ENCODE measurements around the gene DUS2.
A peak's percentile ranks its signal among the peaks of the same experiment; 100 is the strongest.

DUS2 gene

GRCh38 chr16:67982011-67982696 lies 40.9 kb upstream of the DUS2 start:
- TF ChIP-seq CTCF (IDR thresholded peaks at IDR 0.05) (no peak), ZFX (IDR thresholded peaks at IDR 0.05; ENCODE audit: borderline replicate concordance) (no peak)
- H3K27ac ChIP-seq: peak overlapping the region; percentile 69

- no peak overlapping the region for H3K27ac ChIP-seq
- no peak for TF ChIP-seq ZFX (IDR thresholded peaks at IDR 0.05; ENCODE audit: borderline replicate concordance)
- TF ChIP-seq CTCF (IDR thresholded peaks at IDR 0.05): no peak
These were observed 36.1 kb upstream of the DUS2 start for GRCh38 chr16:67986949-67987348.

GRCh38 chr16:67987460-67988160 lies 35.5 kb upstream of the DUS2 start:
- H3K27ac ChIP-seq: no peak overlapping the region

GRCh38 chr16:67988675-67989074 lies 34.4 kb upstream of the DUS2 start:
- TF ChIP-seq ZFX (IDR thresholded peaks at IDR 0.05; ENCODE audit: borderline replicate concordance): no peak
- TF ChIP-seq CTCF (IDR thresholded peaks at IDR 0.05): no peak
- H3K27ac ChIP-seq: no peak overlapping the region

More at GRCh38 chr16:67987460-67988160, 35.5 kb upstream of the DUS2 start:
- no peak for TF ChIP-seq ZFX (IDR thresholded peaks at IDR 0.05; ENCODE audit: borderline replicate concordance)
- TF ChIP-seq CTCF (IDR thresholded peaks at IDR 0.05): no peak

GRCh38 chr16:67989322-67990017 lies 33.6 kb upstream of the DUS2 start:
- no peak for TF ChIP-seq ZFX (IDR thresholded peaks at IDR 0.05; ENCODE audit: borderline replicate concordance)
- TF ChIP-seq CTCF (IDR thresholded peaks at IDR 0.05): no peak

GRCh38 chr16:67990018-67990386 lies 33.1 kb upstream of the DUS2 start:
- TF ChIP-seq CTCF (IDR thresholded peaks at IDR 0.05): no peak

More at GRCh38 chr16:67989322-67990017, 33.6 kb upstream of the DUS2 start:
- no peak overlapping the region for H3K27ac ChIP-seq

More at GRCh38 chr16:67990018-67990386, 33.1 kb upstream of the DUS2 start:
- no peak overlapping the region for H3K27ac ChIP-seq
